SK-N-SH (cell line): ENCODE results near the gene RELCH.

ENCODE experiments used
- CHD2 ChIP-seq: fragments of 150-350 bp; IDR thresholded peaks from 2 replicates; pipeline ENCODE4 v1.6.1; 2018; ENCODE audit warnings: low read length; ENCODE audit not compliant: partially characterized antibody
- CTCF ChIP-seq: fragments of 200-600 bp; sonication (generic); IDR thresholded peaks from 2 replicates; pipeline ENCODE4 v1.6.1; 2017; ENCODE audit warnings: antibody characterized with exemption, mild to moderate bottlenecking, moderate library complexity
- FOXM1 ChIP-seq: IDR thresholded peaks from 2 replicates; pipeline ENCODE4 v1.4.0; 2012; ENCODE audit warnings: low read depth, mild to moderate bottlenecking
- REST ChIP-seq: IDR thresholded peaks from 2 replicates; pipeline ENCODE4 v1.6.1; 2012; ENCODE audit warnings: mild to moderate bottlenecking, low read depth, low read length, moderate library complexity
- RFX5 ChIP-seq: IDR thresholded peaks from 2 replicates; pipeline ENCODE4 v1.6.1; 2012; ENCODE audit warnings: mild to moderate bottlenecking, improper control_type of control experiment, low read length
- TAF1 ChIP-seq: IDR thresholded peaks from 2 replicates; pipeline ENCODE4 v1.6.1; 2012; ENCODE audit warnings: low read depth, mild to moderate bottlenecking, low read length, moderate library complexity, borderline replicate concordance
- USF2 ChIP-seq: fragments of 150-350 bp; IDR thresholded peaks from 2 replicates; pipeline ENCODE4 v1.6.1; 2017; ENCODE audit warnings: antibody characterized with exemption, low read length, low read depth, borderline replicate concordance
- YY1 ChIP-seq: IDR thresholded peaks from 2 replicates; pipeline ENCODE4 v1.4.0; 2012; ENCODE audit warnings: low read depth, mild to moderate bottlenecking

GRCh38 chr18:62300359-62300963 is 113.4 kb downstream of the RELCH start:
- TF ChIP-seq CTCF (no peak), FOXM1 (no peak), USF2 (no peak), YY1 (no peak), REST (no peak), CHD2 (no peak), TAF1 (no peak), RFX5 (no peak)
